GM12878 (cell line): ENCODE measurements around the gene SYNJ2. TPM values are rescaled to one million over a fixed set of nuclear protein-coding genes. Genes with fewer than 3 reads are reported as not detected.

Source experiments
- ATAC-seq: fragments of 200-7000 bp; cut with Tn5 transposase; 3 replicates; pipeline ENCODE4 v1.9.1; 2020; ENCODE audit warnings: mild to moderate bottlenecking, moderate library complexity
- BruUV-seq: library from RNA; stranded (reverse); fragments of 400-500 nt; replicated peaks from 2 replicates; lab custom pipeline; 2021; lab: Mats Ljungman, UMichigan
- CTCF ChIA-PET: fragments of 300-600 bp; sonication (Branson Sonifier 250); formaldehyde crosslinking; extraction: SDS; loops from one replicate; lab custom pipeline; 2021; ENCODE audit warnings: inconsistent platforms; lab: Yijun Ruan, JAX
- POLR2A ChIA-PET: fragments of 350-600 bp; formaldehyde crosslinking; extraction: SDS; loops from one replicate; lab custom pipeline; 2021; ENCODE audit warnings: inconsistent platforms; lab: Charles Lee
- RAD21 ChIA-PET: fragments of 300-600 bp; sonication (Branson Sonifier 250); formaldehyde crosslinking; loops from one replicate; lab custom pipeline; 2023; ENCODE audit warnings: antibody characterized with exemption; ENCODE audit not compliant: unreplicated experiment; lab: Charles Lee
- SMC1A ChIA-PET: fragments of 300-600 bp; sonication (Branson Sonifier 250); formaldehyde crosslinking; loops from one replicate; lab custom pipeline; 2023; ENCODE audit not compliant: unreplicated experiment, uncharacterized antibody; lab: Charles Lee
- DNase-seq: peaks from one replicate; pipeline ENCODE4 v3.0.0-alpha.2; 2011; ENCODE audit warnings: low read depth, low spot score
- FAIRE-seq: peaks from 3 replicates; lab custom pipeline; 2011; peaks lifted over from hg19 to GRCh38; lab: Jason Lieb, UNC
- H2AFZ ChIP-seq: 2 replicates; pipeline ENCODE4 v1.6.0; 2011; ENCODE audit warnings: low read depth, low read length, control low read depth; ENCODE audit not compliant: control insufficient read depth
- H3K27ac ChIP-seq: 2 replicates; pipeline ENCODE4 v1.5.1; 2011; ENCODE audit warnings: control low read depth; ENCODE audit not compliant: control insufficient read depth, insufficient read depth
- H3K27me3 ChIP-seq, 2 experiments: replicated peaks in 1 of 2; 2 replicates each; pipeline versions ENCODE4 v1.6.0 to v1.6.1; 2011; ENCODE audit warnings: low read length in 1 of 2; ENCODE audit not compliant: control insufficient read depth in 2 of 2, insufficient read depth in 2 of 2
- H3K36me3 ChIP-seq, 2 experiments: 2 replicates each; pipeline ENCODE4 v1.5.1; 2011; ENCODE audit warnings: low read length in 1 of 2; ENCODE audit not compliant: control insufficient read depth in 2 of 2, insufficient read depth in 2 of 2
- H3K4me1 ChIP-seq: 2 replicates; pipeline ENCODE4 v1.6.1; 2011; ENCODE audit warnings: mild to moderate bottlenecking, low read length, moderate library complexity, mixed read lengths; ENCODE audit not compliant: control insufficient read depth, insufficient read depth
- H3K4me2 ChIP-seq: 2 replicates; pipeline ENCODE4 v1.6.0; 2011; ENCODE audit warnings: control low read depth; ENCODE audit not compliant: control insufficient read depth, insufficient read depth
- H3K4me3 ChIP-seq: fragments of 200-600 bp; sonication (generic); 2 replicates; pipeline ENCODE4 v1.5.1; 2016
- H3K79me2 ChIP-seq: 2 replicates; pipeline ENCODE4 v1.6.0; 2011; ENCODE audit warnings: low read length; ENCODE audit not compliant: control insufficient read depth, insufficient read depth
- H3K9ac ChIP-seq: 2 replicates; pipeline ENCODE4 v1.8.0; 2011; ENCODE audit warnings: low read length, control low read depth, mixed read lengths; ENCODE audit not compliant: control insufficient read depth, insufficient read depth
- H3K9me3 ChIP-seq: replicated peaks from 3 replicates; pipeline ENCODE4 v1.5.1; 2011; ENCODE audit warnings: mild to moderate bottlenecking, low read length; ENCODE audit not compliant: control insufficient read depth, insufficient read depth
- H4K20me1 ChIP-seq: 2 replicates; pipeline ENCODE4 v1.6.0; 2011; ENCODE audit not compliant: control insufficient read depth, insufficient read depth
- ASH2L ChIP-seq: fragments of 300-600, 200-600 bp; sonication (generic); IDR thresholded peaks from 2 replicates; pipeline ENCODE4 v1.6.1; 2017; ENCODE audit warnings: low read depth, mild to moderate bottlenecking, borderline replicate concordance
- ESRRA ChIP-seq: IDR thresholded peaks from 2 replicates; pipeline ENCODE4 v1.6.1; 2012; ENCODE audit warnings: mild to moderate bottlenecking, low read length, improper control_type of control experiment
- GABPA ChIP-seq: IDR thresholded peaks from 2 replicates; pipeline ENCODE4 v1.6.1; 2014; ENCODE audit warnings: antibody characterized with exemption, low read depth, mild to moderate bottlenecking, inconsistent platforms
- MEF2B ChIP-seq: fragments of 450-650 bp; IDR thresholded peaks from 2 replicates; pipeline ENCODE4 v1.6.1; 2018; ENCODE audit warnings: mild to moderate bottlenecking, moderate library complexity; ENCODE audit not compliant: partially characterized antibody, poor library complexity, severe bottlenecking
- MTA3 ChIP-seq: IDR thresholded peaks from 2 replicates; pipeline ENCODE4 v1.6.1; 2012; ENCODE audit warnings: low read length, inconsistent platforms, borderline replicate concordance
- MXI1 ChIP-seq: fragments of 150-350 bp; IDR thresholded peaks from 2 replicates; pipeline ENCODE4 v1.6.1; 2011; ENCODE audit warnings: low read depth, mild to moderate bottlenecking, inconsistent platforms, low read length, improper control_type of control experiment
- NFYA ChIP-seq: IDR thresholded peaks from 2 replicates; pipeline ENCODE4 v1.6.1; 2011; ENCODE audit warnings: low read depth, mild to moderate bottlenecking, low read length, improper control_type of control experiment, borderline replicate concordance
- NR2C1 ChIP-seq: fragments of 450-650 bp; IDR thresholded peaks from 2 replicates; pipeline ENCODE4 v1.6.1; 2017; ENCODE audit warnings: antibody characterized with exemption, mild to moderate bottlenecking, moderate library complexity
- SUZ12 ChIP-seq: fragments of 200-600 bp; sonication (generic); IDR thresholded peaks from one replicate; pipeline ENCODE4 v1.6.1; 2018; ENCODE audit warnings: antibody characterized with exemption, mild to moderate bottlenecking; ENCODE audit not compliant: unreplicated experiment
- USF1 ChIP-seq: IDR thresholded peaks from 2 replicates; pipeline ENCODE4 v1.6.1; 2011; ENCODE audit warnings: borderline replicate concordance, low read depth, mild to moderate bottlenecking, moderate library complexity, mixed read lengths, low read length; ENCODE audit not compliant: insufficient read depth; ENCODE audit errors: extremely low read length
- YBX1 ChIP-seq: fragments of 450-650 bp; IDR thresholded peaks from 2 replicates; pipeline ENCODE4 v1.6.1; 2016; ENCODE audit warnings: antibody characterized with exemption
- WGBS: methylation state at CpG from one replicate; pipeline ENCODE4 v1.1.6; 2016; ENCODE audit warnings: low lambda C conversion rate; ENCODE audit not compliant: insufficient replicate concordance, insufficient coverage; ENCODE audit errors: missing lambda C conversion rate; 5-methylcytosine and 5-hydroxymethylcytosine counted together
- in situ Hi-C: fragments of 300-500 bp; cut with MboI; formaldehyde crosslinking; loops from 9 replicates; pipeline ENCODE4 v1.14.3; 2018; ENCODE audit warnings: mixed read lengths
- intact Hi-C: fragments of 100-400 bp; cut with micrococcal nuclease; formaldehyde crosslinking; loops from one replicate; pipeline ENCODE4 v1.14.2; 2022; ENCODE audit not compliant: unreplicated experiment
- polyA plus RNA-seq, 11 experiments: library from polyadenylated mRNA; depleted of rRNA in 4 of 11; unstranded in 6 of 11; stranded (reverse) in 5 of 11; fragments of >200 nt; fragmentation: Nextera tagmentation in 4 of 11; fragmentation: Illumina TruSeq in 1 of 11; extraction: Ambion mirVana in 4 of 11; extraction: Trizol in 1 of 11; gene quantifications; 1 replicate in 1 of 11; 2 replicates in 10 of 11; pipeline versions ENCODE4 v1.2.1 to v1.2.3, GENCODE V29; 2011 to 2016; ENCODE audit warnings: inconsistent platforms in 2 of 11, missing spikeins in 2 of 11, low read depth in 1 of 11
- total RNA-seq, 4 experiments: library from RNA; depleted of rRNA in 3 of 4; stranded (reverse); fragments of >200 nt in 3 of 4; fragmentation: Illumina TruSeq in 1 of 4; extraction: Trizol in 1 of 4; gene quantifications; 2 replicates each; pipeline versions ENCODE4 v1.2.1 to v1.2.3, GENCODE V29; 2013 to 2021
- TF ChIP-seq, protein P1 (sequence below): fragments of 450-650 bp; conservative IDR thresholded peaks from 2 replicates; pipeline ENCODE4 v1.6.1; 2017; ENCODE audit warnings: mild to moderate bottlenecking, moderate library complexity
- TF ChIP-seq, protein P2 (sequence below): fragments of 450-650 bp; formaldehyde crosslinking; IDR thresholded peaks from 2 replicates; pipeline ENCODE4 v1.4.0; 2022; ENCODE audit warnings: mild to moderate bottlenecking, moderate library complexity
- TF ChIP-seq, protein P3 (sequence below): fragments of 150-350 bp; IDR thresholded peaks from 2 replicates; pipeline ENCODE4 v1.6.1; 2014; ENCODE audit warnings: mild to moderate bottlenecking, low read depth, low read length

Gene SYNJ2
- total and polyA plus RNA-seq, 10 of the 15 experiments (the other 5 are each of a cell fraction or from before 2014, with no cell fraction given) = 0.11 to 1.8 (median 0.57) TPM

GRCh38 chr6:158024566-158025297 is 43.1 kb downstream of the SYNJ2 start:
- SMC1A ChIA-PET = no interaction called here
- intact Hi-C loops = loop anchor here (5.0 kb wide), 1 partner anchor 42 kb away; the partner anchor contains the start of gene SYNJ2

More at GRCh38 chr6:158024566-158025297, 43.1 kb downstream of the SYNJ2 start:
- no peaks in the 10 kb centered on the region for H3K9me3 ChIP-seq
- ChIA-PET CTCF (no interaction called here), RAD21 (no interaction called here), POLR2A (no interaction called here)
- H3K36me3 ChIP-seq = no peaks in the 10 kb centered on the region; a peak in 1 of 4 replicates
- no peak overlapping the region for H3K9ac ChIP-seq
- FAIRE-seq (no peak), DNase-seq (no peak), ATAC-seq (no peak)
- H3K27ac ChIP-seq = no peak overlapping the region
- in situ Hi-C loops = no loop called here
- H3K4me3 ChIP-seq = no peak overlapping the region
- no peak for TF ChIP-seq YBX1
- no peak for TF ChIP-seq MTA3
- TF ChIP-seq GABPA = no peak
- TF ChIP-seq, protein P1, sequence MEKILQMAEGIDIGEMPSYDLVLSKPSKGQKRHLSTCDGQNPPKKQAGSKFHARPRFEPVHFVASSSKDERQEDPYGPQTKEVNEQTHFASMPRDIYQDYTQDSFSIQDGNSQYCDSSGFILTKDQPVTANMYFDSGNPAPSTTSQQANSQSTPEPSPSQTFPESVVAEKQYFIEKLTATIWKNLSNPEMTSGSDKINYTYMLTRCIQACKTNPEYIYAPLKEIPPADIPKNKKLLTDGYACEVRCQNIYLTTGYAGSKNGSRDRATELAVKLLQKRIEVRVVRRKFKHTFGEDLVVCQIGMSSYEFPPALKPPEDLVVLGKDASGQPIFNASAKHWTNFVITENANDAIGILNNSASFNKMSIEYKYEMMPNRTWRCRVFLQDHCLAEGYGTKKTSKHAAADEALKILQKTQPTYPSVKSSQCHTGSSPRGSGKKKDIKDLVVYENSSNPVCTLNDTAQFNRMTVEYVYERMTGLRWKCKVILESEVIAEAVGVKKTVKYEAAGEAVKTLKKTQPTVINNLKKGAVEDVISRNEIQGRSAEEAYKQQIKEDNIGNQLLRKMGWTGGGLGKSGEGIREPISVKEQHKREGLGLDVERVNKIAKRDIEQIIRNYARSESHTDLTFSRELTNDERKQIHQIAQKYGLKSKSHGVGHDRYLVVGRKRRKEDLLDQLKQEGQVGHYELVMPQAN = no peak
- TF ChIP-seq, protein P2, sequence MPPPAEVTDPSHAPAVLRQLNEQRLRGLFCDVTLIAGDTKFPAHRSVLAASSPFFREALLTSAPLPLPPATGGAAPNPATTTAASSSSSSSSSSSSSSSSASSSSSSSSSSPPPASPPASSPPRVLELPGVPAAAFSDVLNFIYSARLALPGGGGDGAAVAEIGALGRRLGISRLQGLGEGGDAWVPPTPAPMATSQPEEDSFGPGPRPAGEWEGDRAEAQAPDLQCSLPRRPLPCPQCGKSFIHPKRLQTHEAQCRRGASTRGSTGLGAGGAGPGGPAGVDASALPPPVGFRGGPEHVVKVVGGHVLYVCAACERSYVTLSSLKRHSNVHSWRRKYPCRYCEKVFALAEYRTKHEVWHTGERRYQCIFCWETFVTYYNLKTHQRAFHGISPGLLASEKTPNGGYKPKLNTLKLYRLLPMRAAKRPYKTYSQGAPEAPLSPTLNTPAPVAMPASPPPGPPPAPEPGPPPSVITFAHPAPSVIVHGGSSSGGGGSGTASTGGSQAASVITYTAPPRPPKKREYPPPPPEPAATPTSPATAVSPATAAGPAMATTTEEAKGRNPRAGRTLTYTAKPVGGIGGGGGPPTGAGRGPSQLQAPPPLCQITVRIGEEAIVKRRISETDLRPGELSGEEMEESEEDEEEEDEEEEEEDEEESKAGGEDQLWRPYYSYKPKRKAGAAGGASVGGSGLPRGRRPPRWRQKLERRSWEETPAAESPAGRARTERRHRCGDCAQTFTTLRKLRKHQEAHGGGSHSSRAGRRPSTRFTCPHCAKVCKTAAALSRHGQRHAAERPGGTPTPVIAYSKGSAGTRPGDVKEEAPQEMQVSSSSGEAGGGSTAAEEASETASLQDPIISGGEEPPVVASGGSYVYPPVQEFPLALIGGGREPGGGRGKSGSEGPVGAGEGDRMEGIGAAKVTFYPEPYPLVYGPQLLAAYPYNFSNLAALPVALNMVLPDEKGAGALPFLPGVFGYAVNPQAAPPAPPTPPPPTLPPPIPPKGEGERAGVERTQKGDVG (CRISPR knock-in tag) = no peak
- TF ChIP-seq MEF2B = no peak
- TF ChIP-seq SUZ12 = no peak
- TF ChIP-seq, protein P3, sequence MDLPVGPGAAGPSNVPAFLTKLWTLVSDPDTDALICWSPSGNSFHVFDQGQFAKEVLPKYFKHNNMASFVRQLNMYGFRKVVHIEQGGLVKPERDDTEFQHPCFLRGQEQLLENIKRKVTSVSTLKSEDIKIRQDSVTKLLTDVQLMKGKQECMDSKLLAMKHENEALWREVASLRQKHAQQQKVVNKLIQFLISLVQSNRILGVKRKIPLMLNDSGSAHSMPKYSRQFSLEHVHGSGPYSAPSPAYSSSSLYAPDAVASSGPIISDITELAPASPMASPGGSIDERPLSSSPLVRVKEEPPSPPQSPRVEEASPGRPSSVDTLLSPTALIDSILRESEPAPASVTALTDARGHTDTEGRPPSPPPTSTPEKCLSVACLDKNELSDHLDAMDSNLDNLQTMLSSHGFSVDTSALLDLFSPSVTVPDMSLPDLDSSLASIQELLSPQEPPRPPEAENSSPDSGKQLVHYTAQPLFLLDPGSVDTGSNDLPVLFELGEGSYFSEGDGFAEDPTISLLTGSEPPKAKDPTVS = no peak
- no peak for TF ChIP-seq USF1
- TF ChIP-seq NR2C1 = no peak
- TF ChIP-seq NFYA = no peak
- TF ChIP-seq MXI1 = no peak
- no peak for TF ChIP-seq ASH2L
- no peak for TF ChIP-seq ESRRA
- H3K4me2 ChIP-seq = no peak overlapping the region
- H2AFZ ChIP-seq = no peak overlapping the region
- no peaks in the 10 kb centered on the region for H3K79me2 ChIP-seq
- H3K27me3 ChIP-seq = no peaks in the 10 kb centered on the region
- H4K20me1 ChIP-seq = no peaks in the 10 kb centered on the region
- WGBS = 91% methylated on average over 16 of the region's 16 CpGs
- peaks cover 10% of the 10 kb centered on the region for H3K4me1 ChIP-seq
- BruUV-seq = no TSS peak
